H1 (cell line): Measurements from ENCODE around the gene BSCL2. TPM values are rescaled to one million over a fixed set of nuclear protein-coding genes. Genes with fewer than 3 reads are reported as not detected.

ENCODE experiments used
- ATF3 ChIP-seq: IDR thresholded peaks from 2 replicates; pipeline ENCODE4 v1.6.1; 2011; ENCODE audit warnings: low read depth, mild to moderate bottlenecking, low read length; ENCODE audit not compliant: insufficient read depth
- EGR1 ChIP-seq: IDR thresholded peaks from 2 replicates; pipeline ENCODE4 v1.6.1; 2011; ENCODE audit warnings: low read depth, low read length, borderline replicate concordance
- EP300 ChIP-seq, 2 experiments: IDR thresholded peaks; 1 replicate in 1 of 2; 2 replicates in 1 of 2; pipeline ENCODE4 v1.6.1; 2011 to 2012; ENCODE audit warnings: low read depth in 2 of 2, low read length in 2 of 2, mild to moderate bottlenecking in 2 of 2, borderline replicate concordance in 1 of 2, inconsistent platforms in 1 of 2, moderate library complexity in 1 of 2
- SAP30 ChIP-seq: fragments of 300-600 bp; sonication (generic); IDR thresholded peaks from 2 replicates; pipeline ENCODE4 v1.7.1; 2012; ENCODE audit warnings: low read length, moderate library complexity, mild to moderate bottlenecking, inconsistent platforms; ENCODE audit not compliant: insufficient read depth, insufficient replicate concordance
- polyA plus RNA-seq, 7 experiments: library from polyadenylated mRNA; depleted of rRNA in 3 of 7; stranded (reverse) in 5 of 7; unstranded in 2 of 7; fragments of >200 nt in 5 of 7; fragments of 200-250 nt in 2 of 7; gene quantifications; 1 replicate in 5 of 7; 2 replicates in 1 of 7; 4 replicates in 1 of 7; pipeline versions ENCODE4 v1.2.1 to v1.2.3, GENCODE V29; 2011 to 2013; ENCODE audit warnings: missing spikeins in 2 of 7, mixed read lengths in 2 of 7
- total RNA-seq: library from RNA; stranded (reverse); fragmentation: NEBNext Ultra II Directional; extraction: Animal tissue kit (Norgen Biotek cat#: 25700); gene quantifications from 2 replicates; pipeline ENCODE4 v1.2.1, GENCODE V29; 2021

Gene BSCL2
- total and polyA plus RNA-seq, 2 of the 8 experiments (the other 6 are each of a cell fraction or from before 2014, with no cell fraction given), result 59.5 to 264 TPM

GRCh38 chr11:62727165-62727871, 20.1 kb upstream of the BSCL2 start, which contains the start of gene HNRNPUL2 (continued):
- TF ChIP-seq EP300 (IDR thresholded peaks at IDR 0.05; ENCODE audit: borderline replicate concordance in 1 of 2, low read depth in 2 of 2, low read length in 2 of 2), result 0 out of 3 replicates have a peak, but pooled peaks of 1 of the 2 experiments have one; percentile 25
- no peak for TF ChIP-seq ATF3
- TF ChIP-seq EGR1, result peak; percentile 57; the same call in 1 of the 2 replicates
- no peak for TF ChIP-seq SAP30
